Cardiac septum (tissue), 1 donor: ENCODE results near the gene UTP14C. TPM values are rescaled to one million over a fixed set of nuclear protein-coding genes. Genes with fewer than 3 reads are reported as not detected.

ENCODE experiments used
- DNase-seq: peaks from one replicate; pipeline ENCODE4 v3.0.0-alpha.2; 2020; ENCODE audit warnings: low spot score
- intact Hi-C: fragments of 100-400 bp; cut with DNase I; formaldehyde crosslinking; loops from one replicate; pipeline ENCODE4 v1.14.0; 2022
- total RNA-seq: library from RNA; stranded (reverse); fragmentation: NEBNext Ultra II Directional; extraction: Animal tissue kit (Norgen Biotek cat#: 25700); gene quantifications from one replicate; pipeline ENCODE4 v1.2.1, GENCODE V29; 2021
- donor health status: DM: no; HTN: no; CAD: no.

UTP14C gene
- total RNA-seq, 1 donor from 2014 or later: 13.9 TPM

DNA sequence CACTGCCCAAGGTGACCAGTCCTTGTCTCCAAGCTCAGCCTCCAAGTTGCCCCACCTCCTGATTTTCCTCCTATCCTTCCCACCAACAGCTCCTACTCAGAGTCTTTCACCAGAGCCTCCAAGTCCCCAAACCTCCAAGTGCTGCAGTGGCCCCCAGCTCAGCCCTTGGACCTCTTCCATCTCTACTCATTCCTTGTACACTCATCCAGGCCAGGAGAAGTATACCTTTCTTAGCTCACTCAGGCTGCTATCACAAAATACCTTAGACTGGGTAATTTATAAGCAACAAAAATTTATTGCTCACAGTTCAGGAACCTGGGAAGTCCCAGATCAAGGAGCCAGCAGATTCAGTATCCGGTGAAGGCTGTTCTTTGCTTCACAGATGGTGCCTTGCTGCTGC is 24.6 kb upstream of the UTP14C start:
- intact Hi-C loops: loop anchor here (2.0 to 10.0 kb wide), 3 partner anchors 65 to 185 kb away; partner anchors contain the start of gene NEK5

DNA sequence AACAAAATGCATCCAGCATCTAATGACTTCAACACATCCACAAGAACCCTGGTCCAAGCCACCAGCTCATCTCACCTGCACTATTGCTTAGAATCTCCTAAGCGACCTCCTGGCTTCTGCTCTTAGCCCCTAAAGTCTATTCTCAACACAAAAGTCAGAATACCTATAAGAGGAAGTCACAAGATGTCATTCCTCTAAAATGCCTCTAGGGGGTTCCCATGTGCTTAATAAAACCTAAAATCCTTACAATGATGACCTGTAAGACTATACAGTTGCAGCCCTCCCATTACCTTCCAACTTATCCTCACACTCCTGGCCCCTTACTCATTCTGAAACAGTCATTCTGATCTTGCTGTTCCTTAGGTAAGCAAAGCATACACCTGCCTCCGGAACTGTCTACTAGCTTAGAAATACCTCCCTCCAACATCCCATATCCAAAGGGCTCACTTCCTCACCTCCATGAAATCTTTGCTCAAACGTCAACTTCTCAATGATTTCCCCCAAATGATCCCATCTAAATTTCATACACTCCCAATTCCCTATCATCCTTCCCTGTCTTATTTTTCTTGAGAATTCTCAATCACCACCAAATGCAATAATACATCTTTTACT is 23.3 kb upstream of the UTP14C start:
- DNase-seq: no peak
- intact Hi-C loops: loop anchor here (2.0 to 10.0 kb wide), 2 partner anchors 64 to 128 kb away; partner anchors contain the start of gene NEK5

More for the DNA sequence above, 24.6 kb upstream of the UTP14C start:
- DNase-seq: no peak

DNA sequence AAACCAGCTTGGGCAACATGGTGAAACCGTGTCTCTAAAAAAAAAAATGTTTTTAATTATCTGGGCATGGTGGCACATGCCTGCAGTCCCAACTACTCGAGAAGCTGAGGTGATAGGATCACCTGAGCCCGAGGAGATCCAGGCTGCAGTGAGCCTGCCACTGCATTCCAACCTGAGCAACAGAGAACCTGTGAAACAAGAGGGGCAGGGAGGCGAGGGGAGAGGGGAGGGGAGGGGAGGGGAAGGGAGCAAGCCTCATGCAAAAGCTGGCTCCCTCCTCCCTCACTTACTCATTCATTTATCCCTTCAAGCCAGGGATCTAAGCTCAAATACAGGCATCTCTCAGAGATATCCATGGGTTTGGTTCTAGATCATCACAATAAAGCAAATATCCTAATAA is 22.1 kb upstream of the UTP14C start:
- DNase-seq: no peak
- intact Hi-C loops: loop anchor here (10.0 kb wide), 1 partner anchor 62 kb away; no protein-coding TSS in a partner anchor

DNA sequence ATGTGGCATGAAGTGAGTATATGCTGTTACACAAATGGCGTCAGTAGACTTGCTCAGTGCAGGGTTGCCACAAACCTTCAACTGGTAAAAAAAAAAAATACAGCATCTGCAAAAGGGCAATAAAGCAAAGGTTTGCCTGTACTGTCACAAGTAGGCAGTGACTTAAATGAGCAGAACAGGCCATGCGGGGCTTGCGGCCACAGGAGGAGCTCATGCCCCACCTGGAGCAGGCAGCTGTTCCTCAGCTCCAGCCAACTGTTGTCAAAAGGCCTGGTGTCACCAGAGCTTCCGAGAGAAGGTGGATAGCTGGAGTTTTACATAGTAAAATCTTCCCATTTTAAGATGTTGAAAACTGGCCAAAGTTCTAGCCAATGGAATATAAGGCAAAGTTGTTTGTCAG is 20.9 kb upstream of the UTP14C start:
- no peak for DNase-seq
- intact Hi-C loops: loop anchor here (10.0 kb wide), 1 partner anchor 61 kb away; no protein-coding TSS in a partner anchor

DNA sequence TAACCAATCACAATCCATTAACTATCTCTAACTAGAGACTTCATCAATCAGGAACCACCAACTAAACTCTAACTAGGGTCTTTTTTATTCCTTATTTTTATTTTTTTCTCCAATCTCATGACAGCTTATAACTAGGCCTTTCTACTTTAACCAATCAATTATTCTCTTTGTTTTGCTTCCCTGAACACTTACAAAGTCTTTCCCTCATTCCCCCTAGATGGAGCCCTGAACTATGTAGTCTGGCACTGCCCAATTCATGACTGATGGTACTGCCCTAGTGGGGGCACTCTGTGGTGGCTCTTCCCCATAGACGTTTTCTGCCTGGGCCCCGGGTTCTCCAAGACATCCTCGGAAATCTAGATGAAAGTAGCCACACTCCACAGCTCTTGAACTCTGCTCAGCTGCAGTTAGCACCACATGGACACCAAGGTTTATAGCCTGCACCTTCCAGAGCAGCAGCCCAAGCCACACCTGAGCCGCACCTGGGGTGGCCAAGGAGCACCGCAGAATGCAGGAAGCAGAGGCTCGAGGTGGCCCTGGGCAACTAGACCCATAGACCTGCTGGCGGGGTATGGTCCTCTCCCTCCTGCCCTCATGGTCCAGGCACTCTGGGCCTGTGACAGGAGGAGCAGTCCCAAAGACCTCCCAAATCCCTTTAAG is 19.9 kb upstream of the UTP14C start:
- intact Hi-C loops: loop anchor here (10.0 kb wide), 1 partner anchor 60 kb away; no protein-coding TSS in a partner anchor
- no peak for DNase-seq

DNA sequence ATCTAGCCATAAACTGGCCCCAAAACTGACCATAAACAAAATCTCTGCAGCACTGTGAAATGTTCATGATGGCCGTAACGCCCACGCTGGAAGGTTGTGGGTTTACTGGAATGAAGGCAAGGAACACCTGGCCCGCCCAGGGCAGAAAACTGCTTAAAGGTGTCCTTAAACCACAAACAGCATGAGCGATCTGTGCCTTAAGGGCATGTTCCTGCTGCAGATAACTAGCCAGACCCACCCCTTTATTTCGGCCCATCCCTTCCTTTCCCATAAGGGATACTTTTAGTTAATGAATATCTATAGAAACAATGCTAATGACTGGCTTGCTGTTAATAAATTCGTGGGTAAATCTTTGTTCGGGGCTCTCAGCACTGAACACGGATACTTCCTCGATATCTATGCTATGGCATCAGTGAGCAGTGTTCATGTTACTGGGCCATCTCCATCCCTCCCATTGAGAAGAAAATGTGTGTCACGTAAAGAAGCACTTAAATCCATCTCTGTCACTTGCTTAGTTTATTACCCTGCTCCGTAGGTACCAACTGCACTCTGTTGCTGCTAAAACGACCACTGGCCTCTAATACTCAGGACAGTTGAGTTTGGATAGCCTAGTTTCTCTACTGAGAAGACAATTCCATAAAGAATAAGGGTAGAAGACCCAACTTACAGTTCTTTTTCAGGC is 18.5 kb upstream of the UTP14C start:
- intact Hi-C loops: loop anchor here (10.0 kb wide), 1 partner anchor 59 kb away; no protein-coding TSS in a partner anchor
- no peak for DNase-seq

DNA sequence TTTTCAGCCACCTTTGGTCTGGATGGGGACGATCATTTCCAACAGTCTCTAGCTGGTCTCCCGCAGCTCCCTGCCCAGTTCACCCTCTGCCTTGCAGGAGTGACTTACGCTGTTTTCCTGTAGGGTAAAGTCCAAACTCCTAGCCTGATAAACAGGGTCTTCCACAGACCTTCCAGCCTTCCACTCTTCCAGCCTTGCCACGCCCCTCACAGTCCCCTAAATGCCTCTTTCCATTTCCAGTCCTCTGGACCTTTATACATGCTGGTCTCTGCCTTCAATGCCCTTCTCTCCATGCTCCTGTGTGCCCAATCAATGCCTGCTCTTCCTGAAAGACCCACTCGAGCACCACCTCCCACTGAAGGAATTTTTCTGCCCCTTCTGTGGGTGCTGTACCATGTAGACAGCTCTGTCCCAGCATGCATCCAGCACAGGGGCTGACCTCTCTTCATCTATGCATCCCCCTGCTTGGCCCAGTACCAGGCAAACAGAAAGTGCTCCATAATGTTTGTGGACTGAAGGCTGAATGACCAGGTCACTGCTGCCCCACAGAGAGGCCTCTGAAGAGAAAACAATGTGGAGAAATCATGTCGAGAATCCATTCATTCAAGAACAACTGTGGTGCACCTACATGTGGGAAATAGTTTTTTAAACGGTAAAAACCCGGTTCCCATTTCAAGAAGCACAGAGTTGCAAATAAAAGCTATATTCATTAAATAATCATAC is 17.8 kb upstream of the UTP14C start:
- intact Hi-C loops: loop anchor here (10.0 kb wide), 1 partner anchor 58 kb away; no protein-coding TSS in a partner anchor
- no peak for DNase-seq

DNA sequence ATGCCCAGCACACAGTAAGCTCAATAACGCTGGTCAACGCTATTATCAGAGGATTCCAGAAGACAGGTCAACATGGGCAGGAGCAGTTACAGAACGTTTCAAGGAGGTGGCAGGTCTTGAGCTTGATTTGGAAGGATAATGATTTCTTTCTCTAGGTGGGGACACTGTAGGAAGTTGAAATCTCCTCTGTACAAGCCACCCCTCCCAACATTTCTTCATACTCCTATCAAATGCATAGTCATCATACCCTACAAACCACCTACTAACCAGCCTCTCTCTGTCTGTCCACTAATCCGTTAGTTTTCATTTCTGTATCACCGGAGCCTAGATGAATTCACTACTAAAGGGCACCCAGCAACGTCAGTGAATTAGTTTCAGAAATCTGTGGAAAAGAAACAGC is 14.5 kb upstream of the UTP14C start:
- intact Hi-C loops: loop anchor here (10.0 kb wide), 2 partner anchors 55 to 185 kb away; no protein-coding TSS in a partner anchor
- no peak for DNase-seq

DNA sequence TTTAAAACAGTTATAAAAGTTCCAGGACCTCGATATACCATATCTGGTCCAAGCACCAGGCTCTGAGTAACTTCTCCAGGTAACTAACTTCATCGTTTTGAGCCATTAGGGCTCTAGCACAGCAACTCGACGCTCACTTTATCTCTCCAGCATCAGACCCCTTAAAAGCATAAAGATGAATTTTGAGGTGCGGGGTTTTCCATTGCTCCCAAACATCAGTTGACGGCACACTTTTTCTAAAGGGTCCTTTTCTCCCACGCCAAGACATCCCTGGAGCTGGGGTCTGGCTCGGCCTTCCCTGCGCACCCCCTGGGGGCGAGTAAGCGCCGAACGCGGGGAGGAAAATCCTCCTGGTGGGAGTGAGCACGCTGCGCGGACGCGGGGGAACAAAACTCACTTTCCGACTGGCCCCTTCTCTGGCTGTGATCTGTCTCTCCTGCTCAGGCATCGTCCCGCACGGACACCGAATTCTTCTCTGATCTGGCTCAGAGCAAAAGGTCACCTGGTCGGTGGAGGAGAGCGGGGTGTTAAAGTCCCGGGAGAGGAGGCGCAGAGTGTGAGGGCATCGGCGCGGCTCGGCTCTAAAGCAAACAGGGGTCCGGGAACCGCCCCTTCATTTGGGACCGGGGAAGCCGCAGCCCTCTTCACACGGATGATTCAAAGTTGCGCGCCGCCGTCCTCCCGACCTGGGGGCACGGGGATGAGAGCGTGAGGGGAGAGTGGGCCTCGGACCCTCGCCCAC is 13.4 kb upstream of the UTP14C start, which contains the start of gene ATP7B:
TSS of gene ATP7B (minus strand) at position 561 of the 742 bp plus-strand sequence. CDS start at position 448, 113 bp downstream.
- intact Hi-C loops: loop anchor here (10.0 kb wide), 1 partner anchor 184 kb away; no protein-coding TSS in a partner anchor
- DNase-seq: peak; percentile 80

DNA sequence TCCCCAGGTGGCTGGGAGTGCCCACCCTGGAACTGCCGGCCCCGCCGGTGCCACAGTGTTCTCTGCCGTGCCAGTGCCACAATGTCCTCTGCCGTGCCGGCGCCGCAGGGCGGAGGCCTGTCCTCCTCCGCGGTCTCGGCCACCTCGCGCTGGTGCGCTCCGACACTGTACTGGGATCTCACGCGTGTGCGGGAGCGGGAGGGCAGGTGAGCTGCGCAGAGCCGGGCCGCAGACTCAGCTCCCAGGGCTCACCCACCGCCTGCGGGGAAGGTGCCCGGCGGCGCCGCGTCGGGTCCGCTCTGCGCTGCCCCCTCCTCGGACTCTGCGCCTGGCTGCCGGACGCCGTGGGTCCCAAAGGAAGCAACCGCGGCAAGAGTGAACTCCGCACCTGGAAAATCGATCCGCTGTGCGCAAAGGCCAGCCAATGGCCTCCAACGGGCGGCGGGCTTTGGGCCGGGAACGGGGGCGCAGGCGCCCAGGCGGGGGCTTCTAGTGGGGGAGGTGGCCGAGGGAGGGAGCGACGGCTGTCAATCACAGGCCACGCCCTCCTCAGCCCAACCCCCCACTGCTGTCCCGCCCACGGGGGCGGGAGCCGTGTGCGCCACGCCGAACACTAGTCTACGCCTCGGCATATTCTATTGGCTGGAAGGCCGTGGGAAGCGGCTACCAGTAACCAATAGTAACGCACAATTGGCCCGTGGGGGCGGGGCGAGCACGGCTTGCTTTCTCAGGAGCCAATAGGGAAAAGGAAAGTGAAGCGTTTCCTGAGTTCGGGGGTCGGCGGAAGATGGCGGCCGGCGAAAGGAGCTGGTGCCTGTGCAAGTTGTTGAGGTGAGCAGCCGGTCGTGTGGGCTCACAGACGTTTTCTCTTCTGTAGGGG is 12.6 kb upstream of the UTP14C start, which contains the start of gene ALG11:
TSS of gene ALG11 (plus strand) at position 767 of the 880 bp plus-strand sequence. CDS start at position 788, 21 bp downstream.
- intact Hi-C loops: loop anchor here (10.0 kb wide), 1 partner anchor 183 kb away; no protein-coding TSS in a partner anchor
- peak; percentile 100 for DNase-seq

DNA sequence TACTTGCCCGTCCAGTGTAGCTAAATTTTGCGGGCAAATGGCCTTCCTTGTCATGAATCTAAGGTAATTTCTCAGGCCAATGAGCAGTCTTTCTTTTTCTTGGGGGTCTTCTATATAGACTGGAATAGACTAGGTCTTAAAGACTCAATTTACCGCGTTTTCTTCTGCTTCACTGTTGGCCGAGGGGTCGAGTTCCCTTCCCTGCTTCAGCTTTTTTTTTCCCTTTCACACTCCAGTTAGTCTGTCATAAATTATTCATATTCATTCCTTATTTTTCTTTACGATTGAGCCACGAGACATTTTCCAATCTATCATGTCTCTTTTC is 12.0 kb upstream of the UTP14C start:
- DNase-seq: no peak
- intact Hi-C loops: loop anchor here (10.0 kb wide), 1 partner anchor 182 kb away; no protein-coding TSS in a partner anchor

DNA sequence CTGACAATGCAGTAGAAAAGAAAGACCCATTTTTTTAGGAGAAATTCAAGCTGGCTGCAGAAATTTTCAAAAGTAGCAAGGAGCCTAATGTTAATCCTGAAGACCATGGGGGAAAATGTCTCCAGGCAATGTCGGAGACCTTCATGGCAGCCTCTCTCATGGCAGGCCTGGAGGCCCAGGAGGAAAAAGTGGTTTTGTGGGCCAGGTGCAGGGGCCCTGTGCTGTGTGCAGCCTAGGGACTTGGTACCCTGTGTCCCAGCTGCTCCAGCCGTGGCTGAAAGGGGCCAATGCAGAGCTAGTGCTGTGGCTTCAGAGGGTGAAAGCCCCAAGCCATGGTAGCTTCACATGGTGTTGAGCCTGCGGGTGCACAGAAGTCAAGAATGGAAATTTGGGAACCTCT is 8.2 kb upstream of the UTP14C start:
- intact Hi-C loops: loop anchor here (10.0 kb wide), 1 partner anchor 179 kb away; no protein-coding TSS in a partner anchor
- DNase-seq: no peak

DNA sequence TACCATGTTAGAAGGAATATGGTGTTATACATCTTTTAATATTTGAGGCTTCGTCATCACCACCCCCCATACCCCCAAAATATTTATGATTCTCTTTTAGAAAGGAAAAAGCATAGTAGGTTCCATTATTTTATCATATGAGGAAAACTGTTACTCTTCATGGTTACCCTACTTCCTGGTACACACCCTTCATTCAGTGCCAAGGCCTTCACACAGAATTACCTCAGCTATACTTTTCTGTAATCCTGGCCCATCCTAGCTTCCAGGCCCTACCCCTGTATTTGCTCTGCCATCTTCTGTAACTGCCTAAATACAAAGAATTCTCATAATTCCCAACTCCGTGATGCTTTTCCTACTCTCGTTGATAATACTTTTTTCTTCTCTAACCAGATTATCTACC is 4.3 kb upstream of the UTP14C start:
- DNase-seq: no peak
- intact Hi-C loops: no loop called here

DNA sequence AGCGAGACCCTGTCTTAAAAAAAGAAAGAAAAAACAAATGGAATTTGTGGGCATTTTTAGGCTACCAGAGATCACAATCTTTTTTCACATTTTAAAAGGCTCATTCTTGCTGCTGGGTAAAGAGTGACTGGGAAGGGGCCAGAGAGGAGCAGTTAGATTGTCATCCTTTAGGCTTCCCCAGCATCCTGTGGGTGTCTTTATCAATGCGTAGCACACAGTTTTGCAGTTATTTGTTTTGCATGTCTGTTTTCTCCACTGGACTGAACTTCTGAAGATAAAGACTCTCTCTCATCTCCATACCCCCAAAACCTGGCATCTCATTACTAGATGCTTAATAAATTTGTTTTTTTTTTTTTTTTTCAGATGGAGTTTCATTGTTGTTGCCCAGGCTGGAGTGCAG is 2.1 kb upstream of the UTP14C start:
- intact Hi-C loops: no loop called here
- DNase-seq: no peak

DNA sequence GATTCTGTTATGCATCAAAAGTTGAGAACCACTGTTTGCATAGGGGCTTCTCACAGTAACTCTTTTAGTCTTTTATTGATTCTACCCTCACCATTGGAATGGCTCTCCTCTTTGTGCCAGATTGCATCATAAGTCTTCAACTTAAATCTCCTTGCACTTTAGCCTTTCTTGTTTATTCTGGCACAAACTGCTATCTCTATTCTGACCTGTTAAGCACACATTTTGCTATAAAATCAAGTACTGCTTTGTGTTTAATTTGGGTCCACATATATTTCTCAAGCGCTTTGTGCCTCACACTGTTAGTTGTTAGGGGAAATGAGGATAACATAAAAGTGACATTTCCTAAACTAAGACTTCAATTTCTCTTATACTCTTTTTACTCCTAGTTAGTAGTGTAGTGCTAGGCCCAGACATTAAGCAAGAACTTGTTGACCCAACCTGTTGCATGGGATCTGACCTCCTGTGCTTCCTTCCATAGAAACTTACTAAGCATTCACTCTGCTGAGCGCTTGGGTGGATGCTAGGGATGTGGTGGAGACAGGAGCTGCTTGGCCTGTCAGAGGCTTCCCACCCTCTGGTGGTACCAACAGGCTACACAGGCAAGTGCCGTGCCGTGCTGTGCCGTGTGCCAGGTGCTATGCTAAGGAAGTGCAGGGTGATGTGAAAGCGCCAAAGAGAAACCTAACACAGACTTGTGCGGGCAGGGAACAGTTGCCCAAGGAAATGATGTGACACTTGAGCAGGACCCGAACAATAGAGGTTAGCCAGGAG is 1.2 kb downstream of the UTP14C start:
- intact Hi-C loops: no loop called here
- DNase-seq: no peak

DNA sequence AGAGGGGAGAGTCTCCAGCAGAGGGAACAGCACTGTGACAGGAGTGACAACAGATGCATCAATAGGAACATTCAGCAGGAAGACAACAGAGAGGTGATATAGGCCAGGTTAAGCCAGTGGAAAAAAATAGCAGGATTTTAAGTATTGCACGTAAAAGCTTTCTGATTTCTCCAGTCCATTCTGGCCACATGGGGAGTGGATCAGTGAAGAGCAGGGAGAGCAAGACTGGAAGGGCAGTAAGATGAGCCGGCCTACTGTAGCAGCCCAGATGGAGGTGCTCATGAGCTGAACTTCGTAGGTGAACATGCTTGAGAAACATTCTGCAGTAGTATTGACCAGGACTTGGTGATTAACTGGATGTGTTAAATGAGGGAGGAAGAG is 1.7 kb downstream of the UTP14C start:
- no peak for DNase-seq
- intact Hi-C loops: no loop called here

DNA sequence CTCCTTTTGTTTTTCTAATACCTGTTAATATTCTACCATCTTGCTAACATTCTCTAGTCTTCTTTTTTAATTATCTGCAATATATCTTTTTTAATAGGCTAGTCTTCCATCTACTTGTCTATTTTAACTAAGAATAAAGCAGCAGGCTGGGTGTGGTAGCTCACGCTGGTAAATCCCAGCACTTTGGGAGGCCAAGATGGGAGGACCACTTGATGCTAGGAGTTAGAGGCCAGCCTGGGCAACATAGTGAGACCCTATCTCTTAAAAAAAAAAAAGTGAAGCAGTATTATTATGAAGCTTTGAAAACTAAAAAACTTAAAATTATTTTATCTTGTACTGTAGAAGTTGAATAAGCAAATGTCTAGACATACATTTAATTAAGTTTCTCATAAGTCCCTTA is 3.3 kb downstream of the UTP14C start:
- DNase-seq: no peak

More for the DNA sequence above, 3.3 kb downstream of the UTP14C start:
- intact Hi-C loops: no loop called here
